HL-60 (cell line): ENCODE data around the gene NDUFAF7.

Experiments used
- GABPA ChIP-seq: IDR thresholded peaks from 2 replicates; pipeline ENCODE4 v1.6.1; 2012; ENCODE audit warnings: low read depth
- POLR2AphosphoS5 ChIP-seq: IDR thresholded peaks from 2 replicates; pipeline ENCODE4 v1.6.1; 2012; ENCODE audit warnings: low read depth
- REST ChIP-seq: IDR thresholded peaks from 2 replicates; pipeline ENCODE4 v1.6.1; 2012; ENCODE audit warnings: low read depth; ENCODE audit not compliant: insufficient replicate concordance
- SPI1 ChIP-seq: IDR thresholded peaks from 2 replicates; pipeline ENCODE4 v1.6.1; 2012; ENCODE audit warnings: low read depth, mild to moderate bottlenecking, borderline replicate concordance
- TF ChIP-seq, protein P1 (sequence below): IDR thresholded peaks from one replicate; pipeline ENCODE4 v1.5.1; 2011; ENCODE audit warnings: low read length, control low read depth, inconsistent platforms; ENCODE audit not compliant: insufficient read depth

GRCh38 chr2:37250869-37251740, 19.6 kb downstream of the NDUFAF7 start:
- TF ChIP-seq, protein P1, sequence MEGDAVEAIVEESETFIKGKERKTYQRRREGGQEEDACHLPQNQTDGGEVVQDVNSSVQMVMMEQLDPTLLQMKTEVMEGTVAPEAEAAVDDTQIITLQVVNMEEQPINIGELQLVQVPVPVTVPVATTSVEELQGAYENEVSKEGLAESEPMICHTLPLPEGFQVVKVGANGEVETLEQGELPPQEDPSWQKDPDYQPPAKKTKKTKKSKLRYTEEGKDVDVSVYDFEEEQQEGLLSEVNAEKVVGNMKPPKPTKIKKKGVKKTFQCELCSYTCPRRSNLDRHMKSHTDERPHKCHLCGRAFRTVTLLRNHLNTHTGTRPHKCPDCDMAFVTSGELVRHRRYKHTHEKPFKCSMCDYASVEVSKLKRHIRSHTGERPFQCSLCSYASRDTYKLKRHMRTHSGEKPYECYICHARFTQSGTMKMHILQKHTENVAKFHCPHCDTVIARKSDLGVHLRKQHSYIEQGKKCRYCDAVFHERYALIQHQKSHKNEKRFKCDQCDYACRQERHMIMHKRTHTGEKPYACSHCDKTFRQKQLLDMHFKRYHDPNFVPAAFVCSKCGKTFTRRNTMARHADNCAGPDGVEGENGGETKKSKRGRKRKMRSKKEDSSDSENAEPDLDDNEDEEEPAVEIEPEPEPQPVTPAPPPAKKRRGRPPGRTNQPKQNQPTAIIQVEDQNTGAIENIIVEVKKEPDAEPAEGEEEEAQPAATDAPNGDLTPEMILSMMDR = no peak
- no peak for TF ChIP-seq POLR2AphosphoS5
- no peak for TF ChIP-seq REST
- no peak for TF ChIP-seq SPI1
- no peak for TF ChIP-seq GABPA
